ENCODE data around the gene NDUFAF3.

DNA sequence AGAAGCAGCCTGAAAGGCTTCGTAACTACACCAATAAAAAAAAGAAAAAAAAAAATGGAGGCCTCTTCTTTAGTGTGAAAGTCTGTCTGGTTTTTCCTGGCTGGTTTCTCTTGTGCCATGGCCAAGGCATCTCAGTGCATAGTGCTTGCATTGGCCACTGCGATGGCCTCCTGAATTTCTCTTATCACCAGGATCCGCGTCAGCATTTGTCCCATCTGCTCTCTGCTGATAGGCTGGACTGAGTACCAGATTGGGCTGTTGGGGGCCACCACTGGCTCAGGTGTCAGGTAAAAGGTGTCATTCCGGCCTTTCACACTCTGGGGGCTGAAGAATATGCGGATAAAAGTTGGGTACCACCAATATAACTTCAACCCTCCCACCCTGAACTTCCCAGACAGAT, 8.4 kb downstream of the NDUFAF3 start:
- TF ChIP-seq, protein P1, sequence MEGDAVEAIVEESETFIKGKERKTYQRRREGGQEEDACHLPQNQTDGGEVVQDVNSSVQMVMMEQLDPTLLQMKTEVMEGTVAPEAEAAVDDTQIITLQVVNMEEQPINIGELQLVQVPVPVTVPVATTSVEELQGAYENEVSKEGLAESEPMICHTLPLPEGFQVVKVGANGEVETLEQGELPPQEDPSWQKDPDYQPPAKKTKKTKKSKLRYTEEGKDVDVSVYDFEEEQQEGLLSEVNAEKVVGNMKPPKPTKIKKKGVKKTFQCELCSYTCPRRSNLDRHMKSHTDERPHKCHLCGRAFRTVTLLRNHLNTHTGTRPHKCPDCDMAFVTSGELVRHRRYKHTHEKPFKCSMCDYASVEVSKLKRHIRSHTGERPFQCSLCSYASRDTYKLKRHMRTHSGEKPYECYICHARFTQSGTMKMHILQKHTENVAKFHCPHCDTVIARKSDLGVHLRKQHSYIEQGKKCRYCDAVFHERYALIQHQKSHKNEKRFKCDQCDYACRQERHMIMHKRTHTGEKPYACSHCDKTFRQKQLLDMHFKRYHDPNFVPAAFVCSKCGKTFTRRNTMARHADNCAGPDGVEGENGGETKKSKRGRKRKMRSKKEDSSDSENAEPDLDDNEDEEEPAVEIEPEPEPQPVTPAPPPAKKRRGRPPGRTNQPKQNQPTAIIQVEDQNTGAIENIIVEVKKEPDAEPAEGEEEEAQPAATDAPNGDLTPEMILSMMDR (IDR thresholded peaks at IDR 0.05), result no peak
- no peak for TF ChIP-seq MXI1 (IDR thresholded peaks at IDR 0.05; ENCODE audit: low read depth, low read length)
- TF ChIP-seq, protein P2, sequence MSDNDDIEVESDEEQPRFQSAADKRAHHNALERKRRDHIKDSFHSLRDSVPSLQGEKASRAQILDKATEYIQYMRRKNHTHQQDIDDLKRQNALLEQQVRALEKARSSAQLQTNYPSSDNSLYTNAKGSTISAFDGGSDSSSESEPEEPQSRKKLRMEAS (IDR thresholded peaks at IDR 0.05; ENCODE audit: low read depth), result no peak
- no peak for TF ChIP-seq EP300 (IDR thresholded peaks at IDR 0.05; ENCODE audit: borderline replicate concordance in 1 of 2, low read depth in 1 of 2, low read length in 1 of 2)

All from SK-N-SH (cell line).